Neural cell (in vitro differentiated cells): ENCODE data around the gene B3GALT5.

ENCODE experiments used
- CTCF ChIP-seq: fragments of 450-650 bp; IDR thresholded peaks from 2 replicates; pipeline ENCODE4 v1.5.1; 2014; ENCODE audit warnings: antibody characterized with exemption, mild to moderate bottlenecking, moderate library complexity; ENCODE audit not compliant: poor library complexity, severe bottlenecking
- POLR2AphosphoS5 ChIP-seq: IDR thresholded peaks from 2 replicates; pipeline ENCODE4 v1.6.1; 2012
- SMC3 ChIP-seq: fragments of 450-650 bp; conservative IDR thresholded peaks from 2 replicates; pipeline ENCODE4 v1.6.1; 2014; ENCODE audit warnings: antibody characterized with exemption, mild to moderate bottlenecking, moderate library complexity; ENCODE audit not compliant: poor library complexity

GRCh38 chr21:39712273-39712672 lies 99.5 kb downstream of the B3GALT5 start:
- TF ChIP-seq POLR2AphosphoS5 (no peak), SMC3 (no peak), CTCF (no peak)
